ENCODE results near the gene FAM229A. TPM values are rescaled to one million over a fixed set of nuclear protein-coding genes. Genes with fewer than 3 reads are reported as not detected.
A peak's percentile ranks its signal among the peaks of the same experiment; 100 is the strongest.

FAM229A gene
- total and polyA plus RNA-seq, 9 of the 15 experiments (the other 6 are each of a cell fraction or from before 2014, with no cell fraction given), result 0.04 to 21.6 (median 7.4) TPM

DNA sequence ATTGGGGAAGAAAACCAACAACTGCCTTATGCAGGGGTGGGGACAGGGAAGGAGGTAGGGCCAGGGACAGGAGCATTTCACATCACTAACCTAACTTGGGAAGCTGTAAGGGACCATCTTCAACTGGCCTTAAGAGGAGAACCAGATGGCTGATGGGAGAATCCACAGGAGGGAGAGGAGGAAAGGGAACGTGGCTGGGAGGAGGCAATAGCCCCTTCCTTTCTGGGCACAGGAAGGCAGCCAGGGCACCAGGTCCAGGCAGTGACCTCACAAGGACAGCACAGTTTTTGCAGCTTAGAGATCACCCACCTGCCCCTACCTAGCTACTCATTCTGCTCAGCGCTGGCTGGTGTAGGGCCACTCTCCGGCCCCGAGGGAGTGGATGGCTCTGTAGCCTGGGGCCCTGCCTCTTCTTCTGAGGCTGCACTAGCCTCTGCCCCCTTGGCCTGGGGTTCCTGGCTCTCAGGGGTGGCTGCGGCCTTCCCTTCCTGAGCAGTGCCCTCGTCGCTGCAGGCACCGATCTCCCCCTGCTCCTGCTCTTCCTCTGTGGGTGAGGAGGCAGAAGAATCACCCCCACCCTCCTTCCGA, 27.9 kb downstream of the FAM229A start (continued):
- TF ChIP-seq, protein P1, sequence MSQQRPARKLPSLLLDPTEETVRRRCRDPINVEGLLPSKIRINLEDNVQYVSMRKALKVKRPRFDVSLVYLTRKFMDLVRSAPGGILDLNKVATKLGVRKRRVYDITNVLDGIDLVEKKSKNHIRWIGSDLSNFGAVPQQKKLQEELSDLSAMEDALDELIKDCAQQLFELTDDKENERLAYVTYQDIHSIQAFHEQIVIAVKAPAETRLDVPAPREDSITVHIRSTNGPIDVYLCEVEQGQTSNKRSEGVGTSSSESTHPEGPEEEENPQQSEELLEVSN (IDR thresholded peaks at IDR 0.05; ENCODE audit: borderline replicate concordance in 1 of 2, extremely low read depth in 1 of 2, insufficient read depth in 1 of 2, insufficient read length in 1 of 2, low read depth in 1 of 2, low read length in 1 of 2, poor library complexity in 1 of 2, severe bottlenecking in 1 of 2), result no peak
- TF ChIP-seq MBD2 (IDR thresholded peaks at IDR 0.05; ENCODE audit: borderline replicate concordance, low read depth) (no peak), ASH1L (IDR thresholded peaks at IDR 0.05; ENCODE audit: borderline replicate concordance, low read depth, partially characterized antibody) (no peak), MYNN (IDR thresholded peaks at IDR 0.05) (0 out of 2 replicates have a peak, but pooled peaks have one; percentile 4), MYNN (CRISPR knock-in tag; IDR thresholded peaks at IDR 0.05) (no peak), ZNF232 (CRISPR knock-in tag; IDR thresholded peaks at IDR 0.05) (no peak), FOXK2 (conservative IDR thresholded peaks at IDR 0.05 in 1 of 2, IDR thresholded peaks at IDR 0.05 in 1 of 2; ENCODE audit: low read depth in 2 of 2) (no peak), NR2F6 (CRISPR knock-in tag; IDR thresholded peaks at IDR 0.05) (no peak), ZNF23 (CRISPR knock-in tag; IDR thresholded peaks at IDR 0.05) (no peak), NR3C1 (CRISPR knock-in tag; IDR thresholded peaks at IDR 0.05) (no peak), PTTG1 (tag; IDR thresholded peaks at IDR 0.05; ENCODE audit: low read depth) (no peak), ILF3 (IDR thresholded peaks at IDR 0.05; ENCODE audit: borderline replicate concordance) (0 out of 2 replicates have a peak, but pooled peaks have one; percentile 14), HDAC6 (IDR thresholded peaks at IDR 0.05; ENCODE audit: low read depth, low read length) (no peak), CXXC5 (CRISPR knock-in tag; IDR thresholded peaks at IDR 0.05) (no peak), KDM1A (IDR thresholded peaks at IDR 0.05) (peak in 1 of 2 experiments; percentile 61; a peak in 1 of 4 replicates), ZC3H4 (CRISPR knock-in tag; IDR thresholded peaks at IDR 0.05; ENCODE audit: borderline replicate concordance) (no peak), MTA1 (IDR thresholded peaks at IDR 0.05; ENCODE audit: borderline replicate concordance) (no peak), ETV5 (CRISPR knock-in tag; IDR thresholded peaks at IDR 0.05; ENCODE audit: low read depth) (no peak), BRCA1 (IDR thresholded peaks at IDR 0.05) (no peak), BRCA1 (CRISPR knock-in tag; IDR thresholded peaks at IDR 0.05) (0 out of 2 replicates have a peak, but pooled peaks have one; percentile 30)
- TF ChIP-seq, protein P2, sequence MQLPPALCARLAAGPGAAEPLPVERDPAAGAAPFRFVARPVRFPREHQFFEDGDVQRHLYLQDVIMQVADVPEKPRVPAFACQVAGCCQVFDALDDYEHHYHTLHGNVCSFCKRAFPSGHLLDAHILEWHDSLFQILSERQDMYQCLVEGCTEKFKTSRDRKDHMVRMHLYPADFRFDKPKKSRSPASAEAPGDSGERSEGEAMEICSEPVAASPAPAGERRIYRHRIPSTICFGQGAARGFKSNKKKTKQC (CRISPR knock-in tag; IDR thresholded peaks at IDR 0.05), result 0 out of 2 replicates have a peak, but pooled peaks have one; percentile 31
- TF ChIP-seq, protein P3, sequence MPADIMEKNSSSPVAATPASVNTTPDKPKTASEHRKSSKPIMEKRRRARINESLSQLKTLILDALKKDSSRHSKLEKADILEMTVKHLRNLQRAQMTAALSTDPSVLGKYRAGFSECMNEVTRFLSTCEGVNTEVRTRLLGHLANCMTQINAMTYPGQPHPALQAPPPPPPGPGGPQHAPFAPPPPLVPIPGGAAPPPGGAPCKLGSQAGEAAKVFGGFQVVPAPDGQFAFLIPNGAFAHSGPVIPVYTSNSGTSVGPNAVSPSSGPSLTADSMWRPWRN (IDR thresholded peaks at IDR 0.05; ENCODE audit: low read depth), result no peak
- TF ChIP-seq, protein P4, sequence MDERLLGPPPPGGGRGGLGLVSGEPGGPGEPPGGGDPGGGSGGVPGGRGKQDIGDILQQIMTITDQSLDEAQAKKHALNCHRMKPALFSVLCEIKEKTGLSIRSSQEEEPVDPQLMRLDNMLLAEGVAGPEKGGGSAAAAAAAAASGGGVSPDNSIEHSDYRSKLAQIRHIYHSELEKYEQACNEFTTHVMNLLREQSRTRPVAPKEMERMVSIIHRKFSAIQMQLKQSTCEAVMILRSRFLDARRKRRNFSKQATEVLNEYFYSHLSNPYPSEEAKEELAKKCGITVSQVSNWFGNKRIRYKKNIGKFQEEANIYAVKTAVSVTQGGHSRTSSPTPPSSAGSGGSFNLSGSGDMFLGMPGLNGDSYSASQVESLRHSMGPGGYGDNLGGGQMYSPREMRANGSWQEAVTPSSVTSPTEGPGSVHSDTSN (CRISPR knock-in tag; IDR thresholded peaks at IDR 0.05; ENCODE audit: low read depth), result no peak
- TF ChIP-seq, protein P4 (tag; conservative IDR thresholded peaks at IDR 0.05; ENCODE audit: low read depth), result no peak

Data from K562 (cell line).